GM18867 (cell line): ENCODE data around the gene ZNF391.
"Not testable (repeated sequence)": the region's sequence is repeated elsewhere in the genome, so short reads cannot be mapped to it uniquely, and the experiment has no call there.

ENCODE experiments used
- ATAC-seq: cut with Tn5 transposase; IDR thresholded peaks from one replicate; pipeline ENCODE4 v1.9.1; 2021; ENCODE audit warnings: mild to moderate bottlenecking, moderate library complexity; ENCODE audit not compliant: unreplicated experiment

Gene ZNF391

DNA sequence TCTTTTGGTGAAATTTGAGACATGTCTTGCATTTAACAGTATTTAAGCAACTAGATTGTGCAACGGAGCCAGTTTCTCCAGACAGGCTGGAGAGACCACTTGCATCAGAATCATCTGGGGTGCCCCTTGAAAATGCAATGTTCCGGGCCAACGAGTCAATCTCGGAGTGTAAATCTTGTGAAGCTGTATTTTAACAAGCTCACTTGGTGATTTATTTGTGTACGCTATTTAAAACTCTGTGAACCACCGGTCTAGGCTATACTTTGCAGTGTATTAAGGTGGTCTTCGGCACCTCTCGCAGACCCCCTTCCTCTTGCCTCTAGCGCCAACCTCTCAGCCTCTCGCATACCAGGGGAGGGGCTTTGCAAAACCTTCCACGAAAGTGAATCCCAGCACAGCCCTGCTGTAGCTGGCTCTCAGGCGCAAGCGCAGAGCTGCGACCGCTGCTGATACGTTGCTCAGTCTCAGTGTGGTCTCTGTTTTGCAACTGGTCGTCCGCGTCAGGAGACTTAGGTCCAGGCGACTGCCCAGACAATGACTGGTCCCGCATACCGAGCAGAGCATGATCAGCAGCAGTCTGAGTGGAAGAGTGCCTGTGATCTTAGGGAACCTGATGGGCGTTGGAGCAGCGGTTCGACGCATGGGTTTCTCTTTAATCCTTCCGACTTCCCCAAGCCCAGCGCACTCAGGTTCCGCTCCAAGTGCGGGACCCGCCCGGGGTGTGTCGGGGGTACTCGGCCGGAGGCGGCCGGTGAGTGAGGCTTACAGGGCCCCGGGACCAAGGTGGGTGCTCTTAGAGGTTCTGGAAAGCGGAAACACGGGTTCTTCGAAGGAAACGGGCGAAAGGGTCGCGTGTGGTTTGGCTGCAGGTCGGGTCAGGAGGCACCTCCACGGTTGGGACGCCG is at the start of gene ZNF391:
TSS of gene ZNF391 (plus strand) at position 467 of the 905 bp plus-strand sequence. CDS start 11,612 bp downstream, outside the sequence.
- ATAC-seq, result peak; percentile 91

DNA sequence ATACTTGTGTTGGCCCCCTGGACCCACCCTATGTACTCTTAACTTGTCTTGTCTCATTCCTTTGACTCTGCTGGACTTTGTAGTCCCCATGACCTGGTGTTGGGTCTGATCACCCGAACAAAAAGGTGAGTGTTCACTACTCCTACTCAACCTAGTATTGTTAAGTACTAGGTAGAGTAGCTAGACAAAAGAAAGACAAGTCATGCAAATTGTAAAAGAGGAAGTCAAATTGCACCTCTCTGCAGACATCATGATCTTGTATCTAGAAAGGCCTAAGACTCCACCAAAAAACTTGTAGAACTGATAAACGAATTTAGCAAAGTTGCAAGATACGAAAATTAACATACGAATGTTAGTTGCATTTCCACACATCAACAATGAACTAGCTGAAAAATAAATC is 35.7 kb upstream of the ZNF391 start:
- no peak for ATAC-seq

DNA sequence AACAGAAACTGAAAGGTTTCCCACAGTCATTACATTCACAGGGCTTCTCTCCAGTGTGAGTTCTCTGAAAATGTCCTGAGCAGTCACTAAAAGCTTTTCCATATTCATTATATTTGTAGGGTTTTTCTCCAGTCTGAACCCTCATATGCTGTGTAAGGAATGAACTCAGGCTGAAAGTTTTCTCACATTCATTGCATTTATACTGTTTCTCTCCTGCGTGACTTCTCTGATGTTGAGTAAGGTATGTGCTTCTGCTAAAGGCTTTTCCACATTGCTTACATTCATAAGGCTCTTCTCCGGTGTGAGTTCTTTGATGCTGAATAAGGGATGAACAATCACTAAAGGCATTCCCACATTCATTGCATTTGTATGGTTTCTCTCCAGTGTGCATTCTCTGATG is 29.8 kb upstream of the ZNF391 start:
- ATAC-seq, result no peak

DNA sequence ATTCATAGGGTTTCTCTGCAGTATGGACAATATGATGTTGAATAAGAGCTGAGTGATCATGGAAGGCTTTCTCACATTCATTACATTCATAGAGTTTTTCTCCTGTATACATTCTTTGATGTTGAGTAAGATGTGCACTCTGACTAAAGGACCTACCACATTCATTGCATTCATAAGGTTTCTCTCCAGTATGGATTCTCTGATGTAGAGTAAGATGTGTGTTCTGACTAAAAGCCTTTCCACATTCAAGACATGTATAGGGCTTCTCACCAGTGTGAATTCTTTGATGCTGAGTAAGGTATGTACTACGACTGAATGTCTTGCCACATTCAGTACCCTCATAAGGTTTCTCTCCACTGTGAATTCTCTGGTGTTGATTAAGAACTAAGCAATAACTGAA is 29.3 kb upstream of the ZNF391 start:
- ATAC-seq, result no peak

DNA sequence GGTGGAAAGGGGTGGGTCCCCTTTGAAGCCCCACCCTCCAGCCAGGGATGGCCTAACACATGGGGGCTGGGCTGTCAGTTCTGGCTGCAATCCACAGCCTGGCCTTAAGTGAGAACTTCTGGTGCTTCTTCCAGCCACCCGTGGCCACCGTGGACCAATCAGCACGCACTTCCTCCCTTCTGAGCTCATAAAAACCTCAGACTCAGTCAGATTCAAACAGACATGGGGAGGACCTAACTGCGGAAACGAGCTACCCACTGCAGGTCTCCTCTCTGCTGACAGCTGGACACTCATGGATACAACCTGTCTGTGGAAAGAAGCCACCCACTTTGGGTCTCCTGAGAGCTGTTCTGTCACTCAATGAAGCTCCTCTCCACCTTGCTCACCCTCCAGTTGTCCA is 20.4 kb upstream of the ZNF391 start:
- no peak for ATAC-seq

DNA sequence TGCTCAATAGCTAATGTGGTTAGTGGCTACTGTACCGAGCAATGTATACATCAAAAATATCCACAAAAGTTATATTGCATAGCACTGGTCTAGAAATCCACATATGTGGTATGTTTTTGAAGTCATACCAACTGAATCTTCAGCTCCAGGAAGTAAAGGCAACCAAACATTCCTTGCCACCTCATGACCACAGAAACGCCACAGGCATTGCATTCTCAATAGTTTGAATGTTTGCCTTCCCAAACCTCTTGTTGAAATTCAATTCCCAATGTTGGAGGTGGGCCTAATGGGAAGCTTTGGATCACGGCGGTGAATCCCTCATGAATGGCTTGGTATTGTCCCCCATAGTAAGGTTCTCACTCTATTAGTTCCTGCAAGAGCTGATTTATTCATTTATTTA is 18.2 kb upstream of the ZNF391 start:
- no peak for ATAC-seq

DNA sequence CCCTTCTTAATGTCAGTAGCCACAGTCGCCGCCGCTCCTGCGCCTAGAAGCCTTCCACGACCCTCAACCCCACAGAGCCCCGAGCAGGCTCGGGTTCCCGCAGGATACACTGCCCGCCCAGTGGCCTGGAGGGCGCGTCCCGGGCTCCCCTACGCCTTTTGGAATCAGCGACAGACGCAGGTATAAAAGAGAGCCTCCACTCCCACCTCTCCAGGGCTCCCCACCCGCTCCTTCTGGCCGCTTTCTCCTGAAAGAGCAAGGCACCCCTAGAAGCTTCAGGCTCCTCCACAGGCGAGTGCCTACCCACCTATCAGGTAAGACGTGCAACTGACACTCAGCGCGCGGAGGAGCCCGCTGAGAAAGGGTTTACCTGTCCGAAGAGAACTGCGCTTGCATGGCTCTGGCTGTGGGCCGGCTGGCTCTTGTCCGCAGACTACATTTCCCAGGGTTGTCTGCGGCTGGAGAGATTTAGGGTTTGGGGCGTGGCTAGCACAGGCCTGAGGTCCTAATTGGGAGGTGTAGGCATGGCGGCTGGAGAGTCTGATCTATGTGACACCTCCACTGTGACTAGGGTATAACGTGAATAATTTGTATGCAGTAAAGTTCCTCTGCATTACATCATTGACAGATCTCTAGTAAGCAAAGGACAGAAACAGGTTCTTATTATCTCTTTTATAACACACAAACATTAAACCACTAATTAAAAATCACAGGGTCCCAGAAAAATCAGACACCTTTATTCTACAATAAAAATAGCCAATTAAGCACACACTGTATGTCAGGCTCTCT is 13.5 kb upstream of the ZNF391 start:
- no peak for ATAC-seq

DNA sequence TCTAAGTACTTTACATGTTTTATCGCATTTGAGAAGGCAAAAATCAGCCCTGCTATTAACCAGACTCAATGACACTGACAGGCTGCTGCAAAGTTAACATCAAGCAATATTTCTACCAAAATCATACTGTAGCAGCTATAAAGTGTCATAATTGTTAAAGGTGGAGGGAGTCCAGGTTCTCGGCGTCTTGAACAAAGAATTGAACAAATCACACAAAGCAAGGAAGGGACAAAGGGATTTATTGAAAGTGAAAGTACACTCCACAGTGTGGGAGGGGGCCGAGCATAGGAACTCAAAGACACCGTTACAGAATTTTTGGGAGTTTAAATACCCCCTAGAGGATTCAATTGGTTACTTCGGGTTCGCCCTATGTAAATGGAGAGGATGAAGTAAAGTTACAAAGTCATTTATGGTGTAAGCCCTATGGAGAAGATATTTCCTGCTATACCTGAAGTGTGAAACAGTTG is 12.9 kb upstream of the ZNF391 start:
- ATAC-seq, result no peak

DNA sequence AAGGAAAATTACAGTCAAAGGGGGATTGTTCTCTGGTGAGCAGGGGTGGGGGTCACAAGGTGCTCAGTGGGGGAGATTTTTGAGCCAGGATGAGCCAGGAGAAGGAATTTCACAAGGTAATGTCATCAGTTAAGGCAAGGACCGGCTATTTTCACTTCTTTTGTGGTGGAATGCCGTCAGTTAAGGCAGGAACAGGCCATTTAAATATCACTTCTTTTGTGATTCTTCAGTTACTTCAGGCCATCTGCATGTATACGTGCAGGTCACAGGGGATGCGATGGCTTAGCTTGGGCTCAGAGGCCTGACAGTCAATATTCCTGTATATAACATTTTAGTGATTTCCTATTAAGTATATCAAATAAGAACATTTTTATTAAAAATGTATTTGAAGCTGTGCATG is 10.2 kb upstream of the ZNF391 start:
- not testable (repeated sequence) for ATAC-seq

DNA sequence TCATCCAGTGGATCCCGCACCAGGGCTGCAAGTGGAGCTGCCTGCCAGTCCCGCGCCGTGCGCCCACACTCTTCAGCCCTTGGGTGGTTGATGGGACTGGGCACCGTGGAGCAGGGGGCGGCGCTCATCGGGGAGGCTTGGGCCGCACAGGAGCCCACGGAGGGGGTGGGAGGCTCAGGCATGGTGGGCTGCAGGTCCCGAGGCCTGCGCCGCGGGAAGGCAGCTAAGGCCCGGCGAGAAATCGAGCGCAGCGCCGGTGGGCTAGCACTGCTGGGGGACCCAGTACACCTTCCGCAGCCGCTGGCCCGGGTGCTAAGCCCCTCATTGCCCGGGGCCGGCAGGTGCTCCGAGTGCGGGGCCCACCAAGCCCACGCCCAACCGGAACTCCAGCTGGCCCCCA is 7.6 kb upstream of the ZNF391 start:
- ATAC-seq, result not testable (repeated sequence)

DNA sequence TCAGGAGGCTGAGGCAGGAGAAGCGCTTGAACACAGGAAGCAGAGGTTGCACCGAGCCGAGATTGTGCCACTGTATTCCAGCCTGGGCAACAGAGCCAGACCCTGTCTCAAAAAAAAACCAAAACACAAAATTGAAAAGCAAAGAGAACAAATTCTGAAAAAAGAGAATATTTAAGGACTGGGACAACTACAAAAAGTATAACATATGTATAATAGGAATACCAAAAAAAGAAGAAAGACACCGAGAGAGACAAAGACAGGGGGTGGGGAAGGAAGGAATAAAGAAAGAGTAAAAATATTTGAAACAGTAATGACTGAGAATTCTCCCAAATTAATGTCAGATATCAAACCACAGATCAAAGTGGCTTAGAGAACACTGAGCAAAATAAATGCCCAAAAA is 5.5 kb upstream of the ZNF391 start:
- ATAC-seq, result no peak

DNA sequence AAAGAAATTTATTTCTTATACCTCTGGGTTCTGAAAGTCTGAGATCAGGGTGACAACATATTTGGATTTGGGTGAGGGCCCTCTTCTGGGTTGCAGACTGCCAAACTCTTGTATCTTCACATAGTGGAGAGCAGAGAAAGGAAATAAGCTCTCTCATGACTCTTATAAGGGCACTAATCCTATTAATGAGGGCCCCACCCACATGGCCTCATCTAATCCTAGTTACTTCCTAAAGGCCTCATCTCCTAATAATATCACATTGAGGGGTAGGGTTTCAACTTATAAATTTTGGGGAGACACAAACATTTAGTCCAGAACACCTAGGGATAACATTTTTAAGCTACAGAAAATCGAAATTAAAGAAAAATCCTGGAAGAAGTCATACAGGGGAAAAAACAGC is 5.1 kb upstream of the ZNF391 start:
- no peak for ATAC-seq

DNA sequence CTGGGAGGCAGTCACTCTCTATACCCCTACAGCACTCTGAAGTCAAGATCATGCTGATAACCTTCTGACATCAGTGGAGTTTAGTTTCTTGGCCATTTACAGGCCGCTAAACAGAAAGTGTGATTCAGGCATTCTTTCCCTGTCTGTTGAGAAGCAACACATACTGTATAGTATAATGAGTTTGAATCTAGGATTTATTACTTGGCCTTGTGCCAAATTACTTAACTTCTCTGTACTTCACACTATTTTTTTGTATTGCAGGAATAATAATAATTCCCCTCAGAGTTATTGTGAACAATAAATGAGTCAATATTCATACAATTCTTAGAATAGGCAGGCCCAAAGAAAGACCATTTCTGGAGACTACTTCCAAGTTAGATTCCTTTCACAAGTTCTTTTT is 4.1 kb downstream of the ZNF391 start:
- no peak for ATAC-seq

DNA sequence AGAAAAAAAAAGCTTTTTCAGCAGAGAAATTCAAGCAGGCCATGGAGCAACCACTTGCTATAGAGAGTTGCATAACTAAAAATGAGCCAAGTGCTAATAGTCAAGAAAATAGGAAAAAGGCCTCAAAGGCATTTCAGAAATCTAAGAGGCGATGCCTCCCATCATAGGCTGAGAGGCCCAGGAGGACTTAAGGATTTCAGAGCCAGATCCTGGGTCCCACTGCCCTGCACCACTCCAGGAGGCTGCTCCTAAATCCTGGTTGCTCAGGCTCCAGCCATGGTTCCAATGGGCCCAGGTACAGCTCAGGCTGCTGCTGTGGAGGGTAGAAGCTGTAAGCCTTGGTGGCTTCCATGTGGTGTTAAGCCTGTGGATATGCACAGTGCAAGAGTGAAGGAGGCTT is 5.5 kb downstream of the ZNF391 start:
- ATAC-seq, result no peak

DNA sequence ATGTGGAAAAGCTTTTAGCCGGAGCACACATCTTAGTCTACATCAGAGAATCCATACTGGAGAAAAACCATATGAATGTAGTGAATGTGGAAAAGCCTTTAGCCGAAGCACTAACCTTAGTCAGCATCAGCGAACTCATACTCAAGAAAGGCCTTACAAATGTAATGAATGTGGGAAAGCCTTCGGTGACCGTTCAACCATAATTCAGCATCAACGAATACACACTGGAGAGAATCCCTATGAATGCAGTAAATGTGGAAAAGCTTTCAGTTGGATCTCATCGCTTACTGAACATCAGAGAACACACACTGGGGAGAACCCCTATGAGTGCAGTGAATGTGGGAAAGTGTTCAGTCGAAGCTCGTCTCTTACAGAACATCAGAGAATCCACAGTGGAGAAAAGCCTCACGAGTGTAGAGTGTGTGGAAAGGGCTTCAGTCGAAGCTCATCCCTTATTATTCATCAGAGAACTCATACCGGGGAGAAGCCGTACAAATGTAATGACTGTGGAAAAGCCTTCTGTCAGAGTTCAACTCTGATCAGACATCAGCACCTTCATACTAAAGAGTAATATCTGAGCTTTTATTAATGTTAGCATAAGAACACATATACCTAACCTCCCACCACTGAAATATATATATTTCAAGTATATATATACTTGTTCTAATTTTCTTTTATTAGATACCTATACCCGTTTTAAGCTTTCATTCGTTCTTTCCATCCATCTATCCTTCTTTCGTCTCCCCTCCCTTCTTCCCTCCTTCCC is 12.5 kb downstream of the ZNF391 start:
- no peak for ATAC-seq

DNA sequence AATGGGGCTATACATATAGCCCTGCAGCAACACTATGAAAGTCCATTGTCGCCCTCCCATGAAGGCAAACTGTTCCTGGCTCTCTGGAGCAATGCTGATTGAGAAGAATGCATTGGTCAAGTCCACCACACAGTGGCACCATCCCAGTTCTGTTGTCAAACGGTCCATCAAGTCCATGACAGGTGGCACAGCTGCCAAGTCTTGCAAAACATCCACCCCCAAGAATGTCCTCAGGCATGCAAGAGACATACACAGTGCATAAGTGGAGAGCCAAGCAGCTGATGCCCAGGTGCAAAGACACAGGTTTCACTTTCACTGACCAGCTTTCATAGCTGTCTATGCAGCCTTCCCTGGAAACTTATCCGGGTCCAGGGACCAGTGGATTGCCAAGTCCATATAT is 17.5 kb downstream of the ZNF391 start:
- no peak for ATAC-seq

DNA sequence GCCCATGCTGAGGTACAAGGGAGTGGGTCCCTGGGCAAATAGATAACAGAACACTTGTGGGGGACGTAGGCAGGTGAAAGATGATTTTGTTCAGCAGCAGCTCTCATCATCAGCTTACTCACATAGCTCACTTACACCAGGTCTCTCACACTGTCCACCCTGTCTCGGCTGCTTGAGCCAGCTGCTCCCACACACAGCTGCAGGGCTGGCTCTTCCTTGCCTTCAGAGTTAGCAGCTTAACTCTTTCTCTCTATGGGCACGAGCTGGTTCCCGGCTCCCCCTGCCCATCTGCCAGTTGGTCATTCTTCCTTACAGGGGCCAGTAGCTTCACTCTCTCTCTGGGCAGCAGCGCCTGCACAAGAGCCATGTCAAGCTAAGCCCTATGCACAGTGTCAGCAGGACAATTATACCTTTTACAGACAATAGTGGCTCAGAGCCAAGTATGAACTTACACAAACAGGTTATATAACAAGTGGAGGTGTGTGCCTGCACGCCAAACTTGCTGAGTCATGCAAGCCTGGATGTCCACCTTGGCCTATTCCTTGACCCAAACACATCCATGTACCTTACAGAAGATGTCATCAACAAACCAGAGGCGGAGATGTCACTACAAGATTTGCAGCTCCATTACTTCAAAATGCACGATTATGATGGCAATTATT is 18.7 kb downstream of the ZNF391 start:
- no peak for ATAC-seq

DNA sequence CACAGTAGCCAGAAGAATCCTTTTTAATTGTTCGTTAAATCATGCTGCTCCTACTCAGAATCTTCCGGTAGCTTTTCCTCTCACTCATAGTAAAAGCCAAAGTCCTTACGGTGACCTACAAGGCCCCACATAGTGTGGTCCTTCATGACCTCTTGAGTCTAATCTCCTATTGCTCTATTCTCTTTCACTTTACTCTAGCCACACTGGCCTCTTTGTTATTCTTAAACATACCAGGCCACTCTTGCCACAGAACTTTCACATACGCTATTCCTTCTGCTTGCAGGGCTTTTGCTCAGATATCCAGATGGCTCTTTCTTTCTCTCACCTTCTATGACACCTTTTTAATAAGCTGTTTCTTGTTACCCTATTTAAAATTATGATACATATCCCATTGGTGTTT is 25.7 kb downstream of the ZNF391 start:
- ATAC-seq, result no peak

DNA sequence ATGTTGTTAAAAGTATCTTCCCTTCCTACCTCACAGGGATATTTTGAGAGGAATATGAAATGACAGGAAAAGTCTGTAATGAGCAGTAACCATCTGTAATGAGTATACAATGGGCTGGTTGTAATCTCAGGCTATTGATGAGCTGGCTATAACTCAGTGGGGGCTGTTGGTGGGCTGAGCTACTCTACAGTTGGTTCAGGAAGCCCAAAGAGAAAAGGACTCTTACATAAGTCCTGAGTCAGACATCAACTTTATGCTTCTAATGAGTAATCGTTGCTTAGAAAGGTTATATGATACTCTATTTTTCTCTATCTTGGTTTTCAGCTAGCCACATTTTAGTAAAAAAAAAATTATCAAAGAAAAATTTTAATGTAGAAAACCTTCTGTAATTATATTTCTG is 26.4 kb downstream of the ZNF391 start:
- no peak for ATAC-seq

DNA sequence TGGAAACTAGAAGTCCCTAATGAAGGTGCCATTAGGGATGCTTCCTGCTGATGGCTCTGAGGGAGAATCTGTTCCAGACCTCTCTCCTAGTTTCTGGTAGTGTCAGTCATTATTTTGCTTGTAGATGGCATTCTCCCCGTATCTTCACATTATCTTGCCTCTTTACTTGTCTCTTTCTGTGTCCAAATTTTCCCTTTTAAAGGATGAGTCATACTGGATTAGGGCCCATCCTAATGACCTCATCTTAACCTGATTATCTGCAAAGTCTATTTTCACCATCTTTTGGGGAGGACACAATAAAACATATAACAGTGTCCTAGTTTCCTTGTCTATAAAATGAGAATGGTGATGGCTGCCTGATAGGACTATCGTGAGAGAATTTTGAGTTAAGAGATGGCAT is 27.3 kb downstream of the ZNF391 start:
- no peak for ATAC-seq

DNA sequence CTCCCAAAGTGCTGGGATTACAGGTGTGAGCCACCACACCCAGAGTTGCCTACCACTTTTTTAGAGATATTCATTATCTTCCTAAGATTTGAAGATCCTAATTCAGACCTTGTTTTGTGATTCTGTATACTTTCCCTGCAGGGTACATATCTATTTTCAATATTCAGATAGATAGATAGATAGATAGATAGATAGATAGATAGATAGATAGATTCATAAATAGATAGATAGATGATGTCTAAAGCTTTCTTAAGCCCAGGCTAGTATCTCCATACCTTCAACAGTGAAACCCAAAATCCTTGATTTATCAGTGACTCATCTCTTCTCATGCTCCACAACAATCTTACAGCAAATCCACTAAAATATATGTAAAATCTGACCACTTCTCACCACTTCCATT is 30.8 kb downstream of the ZNF391 start:
- ATAC-seq, result no peak
